AG04450 (cell line): Measurements from ENCODE around the gene NEURL1B. TPM values are rescaled to one million over a fixed set of nuclear protein-coding genes. Genes with fewer than 3 reads are reported as not detected.

Experiments used
- CTCF ChIA-PET: fragments of 300-600, 350-600 bp; formaldehyde crosslinking; extraction: SDS; loops from one replicate; lab custom pipeline; 2022; ENCODE audit warnings: antibody characterized with exemption, inconsistent platforms; lab: Charles Lee
- POLR2A ChIA-PET: fragments of 350-600 bp; formaldehyde crosslinking; extraction: SDS; loops from one replicate; lab custom pipeline; 2021; ENCODE audit warnings: antibody characterized with exemption, inconsistent platforms; lab: Yijun Ruan, JAX
- DNase-seq: peaks from one replicate; pipeline ENCODE4 v3.0.0-alpha.2; 2011; ENCODE audit warnings: low read depth, low spot score
- H3K27ac ChIP-seq: one replicate; pipeline ENCODE4 v1.5.1; 2012; ENCODE audit warnings: low read depth, low read length, control low read depth
- H3K27me3 ChIP-seq: one replicate; pipeline ENCODE4 v1.6.0; 2012; ENCODE audit warnings: low read length; ENCODE audit not compliant: control insufficient read depth, insufficient read depth
- H3K4me3 ChIP-seq: 2 replicates; pipeline ENCODE4 v1.5.1; 2011; ENCODE audit warnings: mild to moderate bottlenecking, low read depth, low read length, control low read depth
- H3K9me3 ChIP-seq: 2 replicates; pipeline ENCODE4 v1.5.1; 2012; ENCODE audit warnings: low read length; ENCODE audit not compliant: control insufficient read depth, insufficient read depth
- CTCF ChIP-seq: IDR thresholded peaks from 2 replicates; pipeline ENCODE4 v1.5.1; 2011; ENCODE audit warnings: low read depth, low read length, control low read depth, inconsistent platforms
- polyA plus RNA-seq: library from polyadenylated mRNA; depleted of rRNA; stranded (reverse); fragments of >200 nt; gene quantifications from 2 replicates; pipeline ENCODE4 v1.2.3, GENCODE V29; 2011

Gene NEURL1B
- polyA plus RNA-seq, 1 experiment = 1.8 TPM

GRCh38 chr5:172721455-172722326, 80.6 kb downstream of the NEURL1B start:
- ChIA-PET CTCF (no interaction called here), POLR2A (no interaction called here)
- H3K27me3 ChIP-seq = peaks cover 4% of the 10 kb centered on the region
- no peak for TF ChIP-seq CTCF
- H3K9me3 ChIP-seq = no peaks in the 10 kb centered on the region; the same call in 1 of the 2 replicates
- no peak for DNase-seq
- no peak overlapping the region for H3K27ac ChIP-seq
- no peak overlapping the region for H3K4me3 ChIP-seq

GRCh38 chr5:172722327-172722815, 81.3 kb downstream of the NEURL1B start:
- Histone ChIP-seq H3K27ac (no peak overlapping the region), H3K4me3 (no peak overlapping the region), H3K9me3 (no peaks in the 10 kb centered on the region; the same call in 1 of the 2 replicates), H3K27me3 (peaks cover 4% of the 10 kb centered on the region)
- DNase-seq = no peak
- CTCF ChIA-PET = interaction anchor here (1.0 to 1.6 kb wide), 3 partner anchors 8 to 210 kb away, joined by 3 to 7 read pairs (median 4); no protein-coding TSS in a partner anchor
- POLR2A ChIA-PET = interaction anchor here (0.7 kb wide), 1 partner anchor 12 kb away, joined by 3 read pairs; no protein-coding TSS in a partner anchor
- TF ChIP-seq CTCF = no peak

- no peak overlapping the region for H3K27ac ChIP-seq
- TF ChIP-seq CTCF = no peak
- DNase-seq = no peak
- ChIA-PET POLR2A (no interaction called here), CTCF (interaction anchor here (1.0 to 1.6 kb wide), 3 partner anchors 9 to 209 kb away, joined by 3 to 7 read pairs (median 4); no protein-coding TSS in a partner anchor)
- H3K27me3 ChIP-seq = peaks cover 4% of the 10 kb centered on the region
- no peaks in the 10 kb centered on the region; the same call in 1 of the 2 replicates for H3K9me3 ChIP-seq
- no peak overlapping the region for H3K4me3 ChIP-seq
These were observed 82.4 kb downstream of the NEURL1B start for GRCh38 chr5:172723508-172723907.

- no peaks in the 10 kb centered on the region; the same call in 1 of the 2 replicates for H3K9me3 ChIP-seq
- POLR2A ChIA-PET = no interaction called here
- no peak overlapping the region for H3K4me3 ChIP-seq
- DNase-seq = no peak
- CTCF ChIA-PET = interaction anchor here (0.9 to 1.6 kb wide), 5 partner anchors 10 to 209 kb away, joined by 3 to 5 read pairs (median 4); no protein-coding TSS in a partner anchor
- TF ChIP-seq CTCF = no peak
- H3K27ac ChIP-seq = no peak overlapping the region
- peaks cover 4% of the 10 kb centered on the region for H3K27me3 ChIP-seq
These were observed 83.5 kb downstream of the NEURL1B start for GRCh38 chr5:172724242-172725183.
